ENCODE measurements around the gene FBF1.

DNA sequence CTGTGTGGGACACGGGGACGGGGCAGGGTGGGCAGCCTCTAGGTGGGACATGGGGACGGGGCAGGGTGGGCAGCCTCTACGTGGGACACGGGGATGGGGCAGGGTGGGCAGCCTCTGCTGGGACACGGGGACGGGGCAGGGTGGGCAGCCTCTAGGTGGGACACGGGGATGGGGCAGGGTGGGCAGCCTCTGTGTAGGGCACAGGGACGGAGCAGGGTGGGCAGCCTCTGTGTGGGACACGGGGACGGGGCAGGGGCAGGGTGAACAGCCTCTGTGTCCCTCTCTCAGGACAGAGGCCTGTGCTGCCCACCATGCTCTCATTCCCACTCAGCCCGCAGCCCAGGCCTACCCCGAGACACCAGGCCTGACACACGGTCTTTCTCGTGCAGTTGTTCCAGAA is 19.2 kb downstream of the FBF1 start:
- TF ChIP-seq, protein P1, sequence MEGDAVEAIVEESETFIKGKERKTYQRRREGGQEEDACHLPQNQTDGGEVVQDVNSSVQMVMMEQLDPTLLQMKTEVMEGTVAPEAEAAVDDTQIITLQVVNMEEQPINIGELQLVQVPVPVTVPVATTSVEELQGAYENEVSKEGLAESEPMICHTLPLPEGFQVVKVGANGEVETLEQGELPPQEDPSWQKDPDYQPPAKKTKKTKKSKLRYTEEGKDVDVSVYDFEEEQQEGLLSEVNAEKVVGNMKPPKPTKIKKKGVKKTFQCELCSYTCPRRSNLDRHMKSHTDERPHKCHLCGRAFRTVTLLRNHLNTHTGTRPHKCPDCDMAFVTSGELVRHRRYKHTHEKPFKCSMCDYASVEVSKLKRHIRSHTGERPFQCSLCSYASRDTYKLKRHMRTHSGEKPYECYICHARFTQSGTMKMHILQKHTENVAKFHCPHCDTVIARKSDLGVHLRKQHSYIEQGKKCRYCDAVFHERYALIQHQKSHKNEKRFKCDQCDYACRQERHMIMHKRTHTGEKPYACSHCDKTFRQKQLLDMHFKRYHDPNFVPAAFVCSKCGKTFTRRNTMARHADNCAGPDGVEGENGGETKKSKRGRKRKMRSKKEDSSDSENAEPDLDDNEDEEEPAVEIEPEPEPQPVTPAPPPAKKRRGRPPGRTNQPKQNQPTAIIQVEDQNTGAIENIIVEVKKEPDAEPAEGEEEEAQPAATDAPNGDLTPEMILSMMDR (IDR thresholded peaks at IDR 0.05; ENCODE audit: insufficient read depth, low read depth, low read length), result no peak
- no peak for TF ChIP-seq EZH2 (IDR thresholded peaks at IDR 0.05; ENCODE audit: insufficient read depth, low read length)

Data from astrocyte (in vitro differentiated cells and primary cell).